ENCODE results near the gene MROH2B. TPM values are rescaled to one million over a fixed set of nuclear protein-coding genes. Genes with fewer than 3 reads are reported as not detected.

The MROH2B gene
- total and polyA plus RNA-seq, 2 of the 13 experiments (the other 11 are each of a cell fraction or from before 2014, with no cell fraction given): not detected

- TF ChIP-seq ZBTB20 (CRISPR knock-in tag; IDR thresholded peaks at IDR 0.05; ENCODE audit: borderline replicate concordance, low read depth) (peak; percentile 55; the same call in 1 of the 2 replicates), PHF8 (CRISPR knock-in tag; IDR thresholded peaks at IDR 0.05) (no peak), ZNF160 (CRISPR knock-in tag; IDR thresholded peaks at IDR 0.05) (peak; percentile 60), SOX5 (CRISPR knock-in tag; IDR thresholded peaks at IDR 0.05; ENCODE audit: borderline replicate concordance) (peak; percentile 90), ZNF557 (CRISPR knock-in tag; IDR thresholded peaks at IDR 0.05) (no peak), ZFYVE20 (CRISPR knock-in tag; IDR thresholded peaks at IDR 0.05; ENCODE audit: borderline replicate concordance, low read depth) (no peak), CREM (IDR thresholded peaks at IDR 0.05) (peak; percentile 85), CREM (CRISPR knock-in tag; IDR thresholded peaks at IDR 0.05) (no peak), KAT8 (CRISPR knock-in tag; IDR thresholded peaks at IDR 0.05) (peak; percentile 71; the same call in 1 of the 2 replicates), ZNF335 (CRISPR knock-in tag; IDR thresholded peaks at IDR 0.05) (peak; percentile 47; the same call in 1 of the 2 replicates), TBL1XR1 (IDR thresholded peaks at IDR 0.05; ENCODE audit: borderline replicate concordance, low read length, partially characterized antibody) (peak; percentile 37), ZBTB42 (CRISPR knock-in tag; IDR thresholded peaks at IDR 0.05) (no peak), ZSCAN22 (CRISPR knock-in tag; IDR thresholded peaks at IDR 0.05) (no peak), MTA3 (CRISPR knock-in tag; IDR thresholded peaks at IDR 0.05) (no peak), THAP11 (CRISPR knock-in tag; IDR thresholded peaks at IDR 0.05) (peak; percentile 68), CBFB (CRISPR knock-in tag; IDR thresholded peaks at IDR 0.05) (no peak), ZNF7 (CRISPR knock-in tag; IDR thresholded peaks at IDR 0.05) (peak; percentile 17; the same call in 1 of the 2 replicates), ZFAT (CRISPR knock-in tag; conservative IDR thresholded peaks at IDR 0.05) (no peak), ZFY (CRISPR knock-in tag; IDR thresholded peaks at IDR 0.05) (no peak), DBP (CRISPR knock-in tag; IDR thresholded peaks at IDR 0.05; ENCODE audit: not compliant biosample characterization) (no peak)
- TF ChIP-seq, protein P1, sequence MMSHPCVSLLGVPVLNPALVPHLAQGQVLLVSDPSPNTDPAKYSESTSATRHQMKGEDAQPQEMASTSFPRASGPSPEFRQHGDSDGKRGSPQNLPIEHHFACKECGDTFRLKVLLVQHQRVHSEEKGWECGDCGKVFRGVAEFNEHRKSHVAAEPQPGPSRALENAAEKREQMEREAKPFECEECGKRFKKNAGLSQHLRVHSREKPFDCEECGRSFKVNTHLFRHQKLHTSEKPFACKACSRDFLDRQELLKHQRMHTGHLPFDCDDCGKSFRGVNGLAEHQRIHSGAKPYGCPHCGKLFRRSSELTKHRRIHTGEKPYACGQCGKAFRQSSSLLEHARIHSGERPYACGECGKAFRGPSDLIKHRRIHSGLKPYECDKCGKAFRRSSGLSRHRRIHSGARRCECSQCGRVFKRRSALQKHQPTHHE (CRISPR knock-in tag; IDR thresholded peaks at IDR 0.05; ENCODE audit: borderline replicate concordance): no peak
- TF ChIP-seq, protein P2, sequence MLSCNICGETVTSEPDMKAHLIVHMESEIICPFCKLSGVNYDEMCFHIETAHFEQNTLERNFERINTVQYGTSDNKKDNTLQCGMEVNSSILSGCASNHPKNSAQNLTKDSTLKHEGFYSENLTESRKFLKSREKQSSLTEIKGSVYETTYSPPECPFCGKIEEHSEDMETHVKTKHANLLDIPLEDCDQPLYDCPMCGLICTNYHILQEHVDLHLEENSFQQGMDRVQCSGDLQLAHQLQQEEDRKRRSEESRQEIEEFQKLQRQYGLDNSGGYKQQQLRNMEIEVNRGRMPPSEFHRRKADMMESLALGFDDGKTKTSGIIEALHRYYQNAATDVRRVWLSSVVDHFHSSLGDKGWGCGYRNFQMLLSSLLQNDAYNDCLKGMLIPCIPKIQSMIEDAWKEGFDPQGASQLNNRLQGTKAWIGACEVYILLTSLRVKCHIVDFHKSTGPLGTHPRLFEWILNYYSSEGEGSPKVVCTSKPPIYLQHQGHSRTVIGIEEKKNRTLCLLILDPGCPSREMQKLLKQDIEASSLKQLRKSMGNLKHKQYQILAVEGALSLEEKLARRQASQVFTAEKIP (CRISPR knock-in tag; IDR thresholded peaks at IDR 0.05; ENCODE audit: borderline replicate concordance): no peak
- TF ChIP-seq, protein P3, sequence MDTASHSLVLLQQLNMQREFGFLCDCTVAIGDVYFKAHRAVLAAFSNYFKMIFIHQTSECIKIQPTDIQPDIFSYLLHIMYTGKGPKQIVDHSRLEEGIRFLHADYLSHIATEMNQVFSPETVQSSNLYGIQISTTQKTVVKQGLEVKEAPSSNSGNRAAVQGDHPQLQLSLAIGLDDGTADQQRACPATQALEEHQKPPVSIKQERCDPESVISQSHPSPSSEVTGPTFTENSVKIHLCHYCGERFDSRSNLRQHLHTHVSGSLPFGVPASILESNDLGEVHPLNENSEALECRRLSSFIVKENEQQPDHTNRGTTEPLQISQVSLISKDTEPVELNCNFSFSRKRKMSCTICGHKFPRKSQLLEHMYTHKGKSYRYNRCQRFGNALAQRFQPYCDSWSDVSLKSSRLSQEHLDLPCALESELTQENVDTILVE (CRISPR knock-in tag; IDR thresholded peaks at IDR 0.05): peak; percentile 38; the same call in 1 of the 2 replicates
Measured at GRCh38 chr5:40991168-40991980, 79.8 kb downstream of the MROH2B start (continued).

Data from HepG2 (cell line).